PC-9 (cell line): Measurements from ENCODE around the gene NAMPT.

ENCODE experiments used
- EZH2 ChIP-seq: fragments of 200-600 bp; sonication (generic); IDR thresholded peaks from 2 replicates; pipeline ENCODE4 v1.8.0; 2017; ENCODE audit warnings: antibody characterized with exemption, low read depth
- TF ChIP-seq, protein P1 (sequence below): fragments of 200-600 bp; sonication (generic); conservative IDR thresholded peaks from 2 replicates; pipeline ENCODE4 v1.6.1; 2017; ENCODE audit warnings: mixed run types, antibody characterized with exemption, mild to moderate bottlenecking, moderate library complexity

DNA sequence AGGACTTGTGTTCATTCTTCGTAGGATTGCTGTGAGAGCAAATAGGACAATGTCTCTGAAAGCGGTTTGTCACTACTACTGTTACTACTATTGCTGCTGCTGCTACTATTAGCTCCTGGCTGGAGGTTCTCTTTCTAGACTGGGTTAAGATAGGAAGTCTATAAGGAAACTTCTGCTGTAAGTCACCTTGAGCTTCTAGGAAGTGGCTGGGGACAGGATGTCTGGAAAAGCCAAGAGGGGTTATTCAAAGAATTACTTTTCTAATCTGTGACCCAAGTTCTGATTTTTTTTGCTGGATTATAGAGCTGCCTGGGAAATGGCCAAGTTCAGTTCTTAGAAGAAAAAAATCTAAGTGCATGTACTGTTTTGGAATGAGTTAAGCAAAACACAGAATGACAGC lies 62.2 kb downstream of the NAMPT start:
- TF ChIP-seq, protein P1, sequence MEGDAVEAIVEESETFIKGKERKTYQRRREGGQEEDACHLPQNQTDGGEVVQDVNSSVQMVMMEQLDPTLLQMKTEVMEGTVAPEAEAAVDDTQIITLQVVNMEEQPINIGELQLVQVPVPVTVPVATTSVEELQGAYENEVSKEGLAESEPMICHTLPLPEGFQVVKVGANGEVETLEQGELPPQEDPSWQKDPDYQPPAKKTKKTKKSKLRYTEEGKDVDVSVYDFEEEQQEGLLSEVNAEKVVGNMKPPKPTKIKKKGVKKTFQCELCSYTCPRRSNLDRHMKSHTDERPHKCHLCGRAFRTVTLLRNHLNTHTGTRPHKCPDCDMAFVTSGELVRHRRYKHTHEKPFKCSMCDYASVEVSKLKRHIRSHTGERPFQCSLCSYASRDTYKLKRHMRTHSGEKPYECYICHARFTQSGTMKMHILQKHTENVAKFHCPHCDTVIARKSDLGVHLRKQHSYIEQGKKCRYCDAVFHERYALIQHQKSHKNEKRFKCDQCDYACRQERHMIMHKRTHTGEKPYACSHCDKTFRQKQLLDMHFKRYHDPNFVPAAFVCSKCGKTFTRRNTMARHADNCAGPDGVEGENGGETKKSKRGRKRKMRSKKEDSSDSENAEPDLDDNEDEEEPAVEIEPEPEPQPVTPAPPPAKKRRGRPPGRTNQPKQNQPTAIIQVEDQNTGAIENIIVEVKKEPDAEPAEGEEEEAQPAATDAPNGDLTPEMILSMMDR = no peak
- TF ChIP-seq EZH2 = no peak
